ENCODE measurements around the gene ITPRIP.

- TF ChIP-seq GABPA (IDR thresholded peaks at IDR 0.05 in 1 of 2, conservative IDR thresholded peaks at IDR 0.05 in 1 of 2) = no peak
- TF ChIP-seq SP1 (IDR thresholded peaks at IDR 0.05) = no peak
- TF ChIP-seq CTCF (IDR thresholded peaks at IDR 0.05; ENCODE audit: low read depth, low read length, missing input control) = no peak
- TF ChIP-seq REST (IDR thresholded peaks at IDR 0.05) = no peak
- TF ChIP-seq JUND (IDR thresholded peaks at IDR 0.05) = no peak
- TF ChIP-seq MAX (IDR thresholded peaks at IDR 0.05) = no peak
- no peak for TF ChIP-seq RXRA (IDR thresholded peaks at IDR 0.05)
Measured at GRCh38 chr10:104307576-104308438, 30.5 kb downstream of the ITPRIP start.
